HG03378 (cell line): ENCODE results near the gene CFH.
A peak's percentile ranks its signal among the peaks of the same experiment; 100 is the strongest.
"Not testable (repeated sequence)": the region's sequence is repeated elsewhere in the genome, so short reads cannot be mapped to it uniquely, and the experiment has no call there.

ENCODE experiments used
- ATAC-seq: cut with Tn5 transposase; IDR thresholded peaks from one replicate; pipeline ENCODE4 v1.9.1; 2021; ENCODE audit warnings: mild to moderate bottlenecking, moderate library complexity; ENCODE audit not compliant: unreplicated experiment

CFH gene

DNA sequence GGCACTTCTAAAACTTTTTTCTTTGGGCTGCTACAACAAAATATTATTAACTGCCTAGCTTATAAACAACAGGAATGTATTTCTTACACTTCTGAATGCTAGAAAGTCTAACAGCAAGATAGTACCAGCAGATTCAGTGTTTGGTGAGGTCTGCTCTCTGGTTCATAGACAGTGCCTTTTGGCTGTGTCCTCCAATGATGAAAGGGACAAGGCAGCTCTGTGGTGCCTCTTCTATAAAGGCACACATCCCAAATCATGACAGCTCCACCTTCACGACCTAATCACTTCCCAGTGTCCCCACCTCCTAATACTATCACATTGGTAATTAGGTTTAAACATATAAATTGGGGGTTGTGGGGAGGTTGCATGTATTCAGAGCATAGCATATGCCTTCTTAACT is 9.5 kb downstream of the CFH start:
- no peak for ATAC-seq

DNA sequence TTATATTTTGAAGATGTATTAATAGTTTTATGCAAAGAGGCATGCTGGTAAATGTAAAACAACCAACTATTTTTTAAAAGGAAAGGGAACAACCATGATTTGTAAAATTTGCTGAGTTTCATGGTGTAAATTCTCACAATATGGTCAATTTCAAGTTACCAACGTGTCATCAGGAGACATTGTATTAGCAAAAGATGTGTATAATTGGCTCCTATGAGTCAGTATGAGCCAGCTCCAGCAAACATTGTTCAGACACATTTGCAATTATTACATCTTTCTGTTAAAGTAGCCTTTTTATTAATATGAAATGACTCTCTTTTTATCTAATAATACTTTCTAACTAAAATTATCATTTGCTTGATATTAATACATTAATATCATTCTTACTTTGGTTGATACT is 15.3 kb downstream of the CFH start:
- no peak for ATAC-seq

DNA sequence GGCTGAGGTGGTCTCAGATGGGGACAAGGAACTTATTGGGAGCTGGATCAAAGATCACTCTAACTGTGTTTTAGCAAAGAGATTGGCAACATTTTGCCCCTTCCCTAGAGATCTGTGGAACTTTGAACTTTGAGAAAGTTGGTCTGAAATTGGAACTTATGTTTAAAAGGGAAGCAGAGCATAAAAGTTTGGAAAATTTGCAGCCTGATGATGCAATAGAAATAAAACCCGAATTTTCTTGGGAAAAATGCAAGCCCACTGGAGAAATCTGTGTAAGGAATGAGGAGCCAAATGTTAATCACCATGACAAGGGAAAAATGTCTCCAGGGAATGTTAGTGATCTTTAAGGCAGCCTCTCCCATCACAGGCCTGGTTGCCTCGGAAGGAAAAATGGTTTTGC is 17.2 kb downstream of the CFH start:
- no peak for ATAC-seq

DNA sequence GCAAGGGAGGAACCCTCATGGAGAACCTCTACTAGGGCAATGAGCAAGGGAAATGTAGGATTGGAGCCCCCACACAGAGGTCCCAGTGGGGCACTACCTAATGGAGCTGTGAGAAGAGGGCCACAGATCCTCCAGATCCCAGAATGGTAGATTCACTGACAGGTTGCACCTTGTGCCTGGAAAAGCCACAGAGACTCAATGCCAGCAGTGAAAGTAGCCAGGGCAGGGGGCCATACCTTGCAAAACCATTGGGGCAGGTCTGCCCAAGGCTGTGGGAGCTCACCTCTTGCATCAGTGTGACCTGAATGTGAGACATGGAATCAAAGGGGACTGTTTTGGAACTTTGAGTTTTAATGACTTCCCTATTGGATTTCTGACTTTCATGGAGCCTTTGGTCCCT is 17.9 kb downstream of the CFH start:
- ATAC-seq = no peak

DNA sequence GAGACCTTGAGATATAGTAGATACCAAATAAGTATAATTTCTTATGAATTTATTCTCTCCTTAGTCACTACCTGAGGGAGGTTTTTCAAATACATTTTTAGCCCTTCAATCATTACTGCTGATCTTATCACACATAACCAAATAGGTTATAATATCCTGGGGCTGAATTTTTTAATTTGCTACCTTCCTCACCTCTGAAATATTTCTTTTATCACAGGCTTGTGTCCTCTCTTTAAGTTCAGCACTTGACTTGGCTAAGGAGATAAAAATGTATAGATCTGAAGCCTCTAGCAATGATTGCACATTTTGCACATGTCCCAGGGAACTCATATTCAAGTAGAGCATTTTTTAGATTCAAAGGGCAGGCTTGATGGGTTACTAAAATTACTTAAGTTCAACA is 23.1 kb downstream of the CFH start:
- ATAC-seq = no peak

DNA sequence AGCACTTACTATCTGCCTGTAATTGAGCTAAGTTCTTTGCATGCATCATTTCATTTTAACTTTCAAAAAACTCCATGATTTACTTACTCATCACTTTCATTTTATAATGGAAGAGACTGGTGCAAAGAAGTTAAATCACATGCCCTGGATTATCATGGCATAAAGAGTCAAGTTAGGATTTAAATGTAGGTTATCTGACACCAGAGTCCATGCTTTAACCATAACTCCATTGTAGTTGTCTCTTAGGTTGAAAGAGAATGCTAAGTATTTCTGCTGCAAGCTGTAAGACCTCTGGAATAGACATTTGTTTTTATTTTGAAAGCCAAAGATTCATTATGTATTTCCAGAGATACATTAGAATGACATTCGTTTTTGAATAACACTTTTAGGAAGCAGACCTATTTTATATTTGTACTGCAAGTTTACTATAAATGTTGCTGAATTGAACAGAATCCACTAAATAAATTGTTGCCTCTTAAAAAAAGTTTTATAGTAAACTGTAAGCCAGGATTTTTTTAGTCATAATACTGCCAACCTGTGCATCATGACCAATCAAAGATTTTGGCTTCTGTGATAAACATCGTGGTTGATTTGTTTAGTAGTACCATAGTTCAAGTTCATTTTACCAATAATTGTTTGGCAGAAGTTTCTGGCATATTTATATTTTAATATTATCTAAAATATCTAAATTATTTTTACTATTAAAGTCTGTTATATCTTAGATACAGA is 26.1 kb downstream of the CFH start:
- no peak for ATAC-seq

DNA sequence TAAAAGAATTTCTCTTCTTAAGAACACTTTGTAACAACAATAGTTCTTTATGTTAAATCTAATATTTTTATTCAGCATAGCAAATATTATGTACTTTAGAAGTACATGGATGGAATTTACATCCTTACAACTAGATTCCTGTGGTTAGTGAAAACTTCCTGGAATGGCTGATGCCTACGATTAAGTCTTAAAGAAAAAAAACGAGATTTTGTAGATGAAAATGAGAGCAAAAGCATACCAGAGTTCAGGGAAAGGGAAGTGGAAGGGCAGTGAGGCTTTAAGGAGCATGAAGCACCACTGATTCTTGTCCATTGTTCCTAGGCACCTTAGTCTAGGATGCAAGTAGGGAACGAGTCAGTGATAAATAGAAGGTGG is 26.7 kb downstream of the CFH start:
- ATAC-seq = no peak

DNA sequence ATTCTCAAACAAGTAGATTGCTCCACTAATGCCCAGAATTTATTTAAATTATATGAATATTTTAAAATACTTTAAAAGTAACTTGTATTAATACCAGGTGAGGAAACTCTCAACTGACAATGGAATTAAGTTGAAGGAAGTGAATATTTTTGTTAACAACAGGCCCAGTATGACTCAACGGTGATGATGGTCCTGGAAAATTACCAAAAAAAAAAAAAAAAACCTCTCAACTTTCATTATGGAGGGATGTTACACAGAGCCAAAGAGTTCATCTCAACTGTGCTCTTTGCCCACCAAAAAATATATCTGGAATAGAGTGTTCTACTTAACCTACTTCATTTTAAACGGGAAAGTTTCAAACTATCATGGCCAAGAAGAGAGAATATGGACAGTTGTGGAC is 28.3 kb downstream of the CFH start:
- ATAC-seq = no peak

DNA sequence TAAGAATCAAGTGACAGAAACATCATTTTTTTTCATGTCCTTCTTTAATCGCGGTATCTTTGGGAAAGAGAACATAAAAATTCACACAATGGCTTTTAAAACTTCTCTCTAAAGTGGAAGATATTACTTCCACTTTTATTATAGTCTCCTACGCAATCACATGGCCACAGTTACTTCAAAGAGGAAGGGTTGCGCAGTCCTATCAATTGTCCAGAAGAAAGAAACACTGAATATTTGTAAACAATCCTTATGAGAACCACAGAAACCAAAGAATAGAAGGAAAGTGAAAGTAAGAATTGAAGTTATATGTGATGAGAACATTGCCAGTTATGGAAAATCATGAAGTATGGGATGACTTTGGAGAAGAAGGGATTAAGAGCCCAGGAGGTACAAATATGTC is 32.6 kb downstream of the CFH start:
- no peak for ATAC-seq

DNA sequence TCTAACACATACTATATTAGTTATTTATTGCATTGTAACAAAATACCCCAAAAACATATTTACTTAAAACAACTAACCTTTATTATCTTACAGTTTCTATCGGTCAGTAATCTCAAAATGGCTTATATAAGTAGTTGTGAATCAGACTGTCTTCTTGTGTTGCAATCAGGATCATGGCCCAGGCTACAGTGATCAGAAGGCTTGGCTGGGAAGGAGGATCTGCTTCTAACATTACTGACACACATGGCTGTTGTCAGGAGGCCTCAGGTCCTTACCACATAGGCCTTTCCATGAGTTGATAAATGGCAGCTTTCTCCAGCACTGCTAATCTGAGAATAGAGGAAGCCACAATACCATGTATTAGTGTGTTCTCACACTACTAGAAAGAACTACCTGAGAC is 33.7 kb downstream of the CFH start:
- no peak for ATAC-seq

DNA sequence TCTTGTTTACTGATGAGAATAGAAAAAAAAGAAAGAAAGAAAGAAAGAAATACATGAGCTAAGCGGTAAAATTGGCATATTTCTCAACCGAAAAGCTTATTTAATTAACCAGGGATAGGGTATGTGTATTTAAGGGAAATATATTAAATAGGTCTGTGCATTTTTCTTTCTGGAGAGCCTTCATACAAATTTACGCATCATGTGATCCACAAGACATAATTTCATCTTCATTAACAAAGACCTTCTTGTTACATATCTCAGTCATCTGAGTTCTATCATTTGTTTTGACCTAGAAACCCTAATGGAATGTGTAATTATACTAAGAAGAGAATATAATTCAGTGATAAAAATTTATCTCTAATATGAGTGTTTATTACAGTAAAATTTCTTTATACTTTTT is 37.2 kb downstream of the CFH start:
- ATAC-seq = no peak

DNA sequence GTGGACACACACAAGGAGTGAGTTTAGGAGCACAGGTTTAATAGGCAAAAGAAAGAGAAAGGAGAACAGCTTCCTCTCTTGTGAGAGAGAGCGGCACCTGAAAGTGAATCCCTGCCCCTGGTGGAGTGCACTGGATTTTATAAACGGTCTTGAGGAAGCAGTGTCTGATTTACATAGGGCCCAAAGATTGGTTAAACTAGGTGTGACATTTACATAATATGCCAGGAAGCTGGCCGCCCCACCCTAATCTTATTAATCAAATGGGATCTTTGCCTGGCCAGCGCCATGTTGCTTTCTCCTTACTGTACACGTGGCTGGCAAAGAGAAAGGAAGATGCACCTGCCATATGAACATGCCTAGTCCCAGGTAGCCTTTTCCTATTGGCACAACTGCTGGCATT is 38.7 kb downstream of the CFH start:
- no peak for ATAC-seq

DNA sequence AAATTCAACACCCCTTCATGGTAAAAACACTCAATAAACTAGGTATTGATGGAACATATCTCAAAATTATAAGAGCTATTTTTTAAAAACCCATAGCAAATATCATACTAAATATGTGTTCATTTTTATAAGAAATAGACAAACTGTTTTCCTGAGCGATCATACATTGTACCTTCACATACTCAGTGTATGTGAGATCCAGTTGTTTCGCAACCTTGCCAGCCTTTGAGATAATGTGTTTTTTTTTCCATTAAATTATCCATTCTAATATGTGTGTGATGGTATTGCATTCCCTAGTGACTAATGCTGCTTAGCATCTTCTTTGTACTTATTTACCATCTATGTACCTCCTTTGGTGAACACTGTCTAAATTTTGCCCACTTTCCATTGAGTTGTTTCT is 47.1 kb downstream of the CFH start:
- ATAC-seq = no peak

DNA sequence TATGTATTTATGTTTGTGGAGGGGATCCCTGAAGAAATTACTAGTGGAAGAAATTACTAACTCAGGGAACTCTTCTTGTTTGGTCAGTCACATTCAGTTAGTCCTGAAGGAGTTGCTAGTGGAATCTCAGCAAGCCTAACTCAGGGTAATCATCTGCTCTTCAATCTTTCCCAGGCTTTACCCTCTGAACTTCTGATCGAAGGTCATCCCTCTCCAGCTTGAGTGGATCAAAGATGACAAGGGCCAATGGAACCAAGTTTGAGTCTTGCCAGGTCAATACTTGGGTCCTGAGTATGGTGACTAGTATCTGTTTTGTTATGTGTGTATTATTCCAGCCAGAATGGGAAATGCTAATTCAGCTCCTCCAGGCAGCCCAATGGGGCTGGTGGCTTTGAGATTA is 49.3 kb downstream of the CFH start:
- no peak for ATAC-seq

DNA sequence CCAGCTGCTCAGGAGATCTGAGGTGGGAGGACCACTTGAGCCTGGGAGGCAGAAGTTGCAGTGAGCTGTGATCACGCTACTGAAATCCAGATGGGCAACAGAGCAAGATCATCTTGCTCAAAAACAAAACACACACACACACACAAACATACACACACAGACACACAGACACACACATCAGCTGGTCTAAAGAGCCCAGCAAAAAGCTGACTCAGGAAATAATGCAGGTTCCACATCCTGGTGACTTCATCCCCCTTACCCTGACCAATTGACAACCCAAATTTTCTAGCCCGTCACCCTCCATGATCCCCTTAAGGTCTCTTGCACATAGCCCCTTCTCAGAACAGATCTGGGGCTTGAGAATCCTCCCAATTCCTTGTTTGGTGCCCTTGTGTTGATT is 58.0 kb downstream of the CFH start:
- ATAC-seq = not testable (repeated sequence)

DNA sequence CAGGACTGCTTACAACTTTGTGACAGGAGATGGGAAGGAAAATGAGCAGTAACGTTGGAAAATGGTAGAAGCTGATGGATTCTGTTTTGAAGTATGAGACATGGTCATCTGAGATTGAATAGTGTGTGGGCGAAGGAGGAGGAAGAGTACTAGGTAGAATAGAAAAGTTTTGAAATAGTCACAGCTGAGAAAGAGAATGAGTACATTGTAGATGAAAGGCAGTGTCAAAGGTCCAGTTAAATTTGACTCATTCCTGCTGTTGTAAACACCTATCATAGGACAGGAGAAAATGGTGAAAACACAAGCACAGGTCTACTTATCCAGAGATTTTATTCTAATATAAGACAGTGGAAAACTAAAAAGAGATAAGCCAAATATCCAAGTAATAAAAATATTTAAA is 66.0 kb downstream of the CFH start:
- no peak for ATAC-seq

DNA sequence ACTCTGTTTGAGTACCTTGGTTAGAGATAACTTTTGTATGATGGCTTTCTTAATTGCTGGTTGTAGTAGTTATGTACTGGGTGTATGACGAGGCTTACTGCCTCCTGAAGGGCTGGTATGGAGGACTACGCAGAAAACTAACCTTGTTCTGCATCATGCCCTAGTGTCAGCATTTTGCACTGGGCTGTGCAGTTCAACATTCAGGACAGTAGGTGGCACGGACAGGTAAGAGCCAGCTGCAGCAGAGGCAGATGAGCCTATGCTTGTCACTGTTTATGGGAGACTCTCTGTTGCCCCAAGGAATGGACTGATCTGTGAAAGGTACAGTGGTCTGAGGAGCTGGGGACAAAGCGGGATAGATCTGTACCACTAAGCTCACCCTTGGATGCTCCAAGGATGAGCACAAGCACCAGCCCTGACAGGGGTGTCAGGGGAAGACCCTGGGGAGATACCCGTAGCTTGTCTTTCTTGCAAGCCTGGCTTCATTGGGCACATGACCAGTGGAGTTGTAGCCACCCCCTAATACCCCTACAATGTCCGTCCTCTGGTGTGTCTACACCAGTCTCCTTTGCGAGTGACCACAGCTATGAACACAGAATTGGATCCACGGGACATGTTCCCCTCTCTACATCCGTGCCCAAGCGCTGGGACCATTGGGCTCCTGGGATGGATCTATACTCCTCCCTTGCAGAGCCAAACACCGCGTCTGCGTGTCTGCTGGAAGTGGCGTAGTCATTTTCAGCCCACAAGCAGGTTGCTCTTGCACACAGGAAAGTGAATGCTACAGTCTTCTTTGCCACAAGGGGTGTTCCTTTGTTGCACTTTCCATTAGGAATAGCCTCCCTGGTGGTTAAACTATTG is 71.7 kb downstream of the CFH start:
- ATAC-seq = peak; percentile 98

DNA sequence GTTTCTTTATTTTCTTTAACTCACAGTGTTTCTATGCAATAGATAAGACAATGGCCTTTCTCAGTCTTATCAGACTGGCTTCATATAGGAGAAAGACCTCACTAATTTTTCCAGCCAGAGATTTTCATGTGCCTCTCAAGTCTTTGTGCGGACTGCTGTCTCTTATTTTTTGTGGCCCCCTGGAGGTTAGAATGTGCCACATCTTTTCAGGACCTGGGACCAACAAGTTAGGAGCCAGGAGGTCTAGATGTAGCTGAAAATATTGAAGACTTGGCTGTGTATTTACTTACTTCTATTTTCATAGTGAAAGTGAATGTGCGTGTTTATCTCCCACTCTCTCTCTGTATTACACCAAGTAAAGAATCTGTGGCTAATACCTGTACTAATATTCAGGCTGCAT is 80.7 kb downstream of the CFH start:
- no peak for ATAC-seq

DNA sequence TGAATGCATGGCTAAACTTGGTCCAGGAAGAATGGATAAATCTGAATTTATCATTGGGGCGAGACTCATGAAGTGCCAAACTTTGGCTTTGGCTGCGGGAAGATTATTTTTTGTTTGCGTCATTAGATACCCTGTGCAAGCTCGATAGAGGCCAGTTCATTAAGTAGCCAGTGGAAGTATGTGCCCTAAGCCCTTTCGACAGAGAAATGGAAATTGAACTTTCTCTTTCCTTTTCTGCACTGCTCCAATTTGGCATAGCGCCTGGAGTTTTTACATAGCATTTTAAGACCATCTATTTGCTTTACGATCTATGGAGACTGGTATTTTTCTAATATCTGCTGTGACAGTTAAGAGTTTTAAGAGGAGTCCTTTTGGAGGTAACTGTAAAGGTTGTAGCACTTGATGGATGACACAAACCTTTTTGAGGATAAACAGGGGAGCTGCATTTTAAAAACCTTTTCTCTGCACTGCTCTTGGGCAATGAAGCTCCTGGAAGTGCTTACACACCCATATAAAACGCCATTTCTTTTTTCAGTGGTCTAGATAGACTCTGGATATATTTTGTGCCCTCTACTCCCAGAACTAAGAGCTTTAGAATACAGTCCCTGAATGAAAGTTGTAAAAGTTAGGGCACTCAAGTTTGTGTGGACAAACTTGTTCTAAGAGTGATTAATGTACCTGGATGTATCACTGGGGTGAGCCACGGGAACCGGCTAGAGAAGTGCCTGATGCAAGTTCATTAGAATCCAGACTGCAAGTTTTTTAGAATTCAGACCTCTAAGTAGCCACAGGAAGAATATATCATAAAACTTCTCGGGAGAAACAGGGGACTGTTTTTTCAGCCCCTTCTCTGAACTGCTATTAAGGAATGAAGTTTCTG is 81.5 kb downstream of the CFH start:
- no peak for ATAC-seq

DNA sequence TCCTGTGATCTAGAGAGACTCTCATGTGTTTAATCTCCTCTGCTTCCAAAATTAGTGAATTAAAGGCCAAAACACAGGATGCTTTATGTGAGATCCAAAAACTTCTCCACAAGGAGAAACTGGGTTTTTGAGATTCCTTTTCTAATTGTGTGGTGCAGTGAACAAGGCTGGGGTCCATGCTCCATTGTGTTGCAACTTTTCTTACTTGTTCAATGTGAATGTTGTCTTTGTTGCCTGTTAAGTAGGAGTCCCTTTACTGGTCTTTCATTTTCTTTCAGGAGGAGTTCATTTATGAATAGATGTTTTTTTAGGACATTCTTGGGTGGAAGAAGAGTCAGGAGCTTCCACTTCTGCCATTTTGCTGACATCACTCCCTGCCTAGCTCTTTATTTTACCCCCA is 82.2 kb downstream of the CFH start:
- ATAC-seq = no peak

DNA sequence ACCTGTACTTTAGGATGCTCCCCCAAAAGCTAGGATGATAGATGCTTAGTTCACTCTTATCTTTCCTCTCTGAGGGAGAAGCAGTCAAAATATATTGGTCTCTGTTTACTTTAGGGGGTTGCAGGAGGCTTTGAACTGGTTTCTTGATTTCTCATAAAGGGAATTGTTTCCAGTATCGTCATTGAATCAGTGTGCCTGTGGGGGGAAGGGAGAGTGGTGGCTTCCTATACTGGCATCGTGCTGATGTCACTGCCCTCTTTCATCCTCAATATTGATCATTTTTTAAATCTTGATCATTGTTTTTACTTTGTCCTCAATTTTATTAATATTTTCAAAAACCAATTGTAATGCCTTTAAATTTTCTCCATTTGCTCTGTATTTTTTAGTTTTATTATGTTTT is 82.6 kb downstream of the CFH start:
- no peak for ATAC-seq

DNA sequence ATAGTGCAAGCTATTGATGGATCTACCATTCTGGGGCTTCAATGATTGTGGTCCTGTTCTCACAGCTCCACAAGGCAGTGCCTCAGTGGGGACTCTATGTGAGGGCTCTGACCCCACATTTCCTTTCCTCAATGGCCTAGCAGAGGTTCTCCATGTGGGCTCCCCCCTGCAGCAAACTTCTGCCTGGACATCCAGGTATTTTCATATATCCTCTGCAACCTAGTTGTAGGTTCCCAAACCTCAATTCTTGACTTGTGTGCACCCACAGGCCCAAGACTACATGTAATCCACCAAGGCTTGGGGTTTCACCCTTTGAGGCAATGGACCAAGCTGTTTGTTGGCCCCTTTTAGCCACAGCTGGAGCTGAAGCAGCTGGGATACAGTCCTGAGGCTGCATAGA is 86.9 kb downstream of the CFH start:
- no peak for ATAC-seq
